GM12891 (cell line): Measurements from ENCODE around the gene LRRFIP2.
"Not testable (repeated sequence)": the region's sequence is repeated elsewhere in the genome, so short reads cannot be mapped to it uniquely, and the experiment has no call there.

Experiments used
- DNase-seq: peaks from one replicate; pipeline ENCODE4 v3.0.0; 2011; ENCODE audit warnings: low spot score; ENCODE audit not compliant: insufficient read length
- FAIRE-seq: peaks from 2 replicates; lab custom pipeline; 2011; peaks lifted over from hg19 to GRCh38; lab: Jason Lieb, UNC
- PAX5 ChIP-seq: IDR thresholded peaks from 2 replicates; pipeline ENCODE4 v1.6.1; 2011; ENCODE audit warnings: low read length, moderate library complexity, mild to moderate bottlenecking; ENCODE audit not compliant: insufficient read depth, severe bottlenecking
- POLR2A ChIP-seq: IDR thresholded peaks from 2 replicates; pipeline ENCODE4 v1.6.1; 2011; ENCODE audit warnings: low read depth, low read length, control low read depth
- POLR2AphosphoS5 ChIP-seq: IDR thresholded peaks from 2 replicates; pipeline ENCODE4 v1.6.1; 2011; ENCODE audit warnings: low read depth, low read length, control low read depth
- POU2F2 ChIP-seq: IDR thresholded peaks from 2 replicates; pipeline ENCODE4 v1.6.1; 2011; ENCODE audit warnings: low read depth, mild to moderate bottlenecking, control low read depth, low read length, moderate library complexity
- SPI1 ChIP-seq: IDR thresholded peaks from 2 replicates; pipeline ENCODE4 v1.6.1; 2011; ENCODE audit warnings: low read depth, low read length, control low read depth
- TAF1 ChIP-seq: IDR thresholded peaks from 2 replicates; pipeline ENCODE4 v1.6.1; 2011; ENCODE audit warnings: low read depth, low read length, control low read depth

LRRFIP2 gene

GRCh38 chr3:37162501-37163245 is 11.7 kb downstream of the LRRFIP2 start:
- no peak for TF ChIP-seq POLR2AphosphoS5
- no peak for TF ChIP-seq POU2F2
- TF ChIP-seq PAX5, result no peak
- no peak for TF ChIP-seq POLR2A
- TF ChIP-seq TAF1, result no peak
- no peak for TF ChIP-seq SPI1
- FAIRE-seq, result no peak
- no peak for DNase-seq

GRCh38 chr3:37161351-37161750 is 13.0 kb downstream of the LRRFIP2 start:
- FAIRE-seq, result no peak
- no peak for DNase-seq
- TF ChIP-seq POLR2AphosphoS5 (no peak), POLR2A (no peak), SPI1 (no peak), PAX5 (no peak), TAF1 (no peak), POU2F2 (no peak)

- DNase-seq, result no peak
- TF ChIP-seq SPI1 (no peak), TAF1 (no peak), POU2F2 (no peak), POLR2AphosphoS5 (no peak), PAX5 (no peak), POLR2A (no peak)
- no peak for FAIRE-seq
Observed at GRCh38 chr3:37155782-37156181, 18.6 kb downstream of the LRRFIP2 start.

GRCh38 chr3:37154668-37155314 is 19.6 kb downstream of the LRRFIP2 start:
- DNase-seq (no peak), FAIRE-seq (peak; percentile 66)
- TF ChIP-seq POLR2A (no peak), POLR2AphosphoS5 (no peak), PAX5 (no peak), TAF1 (no peak)

GRCh38 chr3:37150621-37151020 is 23.8 kb downstream of the LRRFIP2 start:
- TF ChIP-seq POLR2AphosphoS5 (no peak), SPI1 (no peak), PAX5 (no peak), POU2F2 (no peak), TAF1 (no peak), POLR2A (no peak)
- no peak for FAIRE-seq
- no peak for DNase-seq

GRCh38 chr3:37149257-37149656 is 25.1 kb downstream of the LRRFIP2 start:
- no peak for FAIRE-seq
- no peak for TF ChIP-seq POU2F2
- no peak for TF ChIP-seq POLR2AphosphoS5
- no peak for TF ChIP-seq SPI1
- TF ChIP-seq POLR2A, result no peak
- TF ChIP-seq PAX5, result no peak
- no peak for TF ChIP-seq TAF1
- no peak for DNase-seq

- TF ChIP-seq POLR2A (no peak), SPI1 (no peak), POU2F2 (no peak), TAF1 (no peak), PAX5 (no peak), POLR2AphosphoS5 (no peak)
- no peak for FAIRE-seq
- no peak for DNase-seq
Observed at GRCh38 chr3:37148208-37148607, 26.2 kb downstream of the LRRFIP2 start.

GRCh38 chr3:37147666-37148065 is 26.7 kb downstream of the LRRFIP2 start:
- no peak for TF ChIP-seq POU2F2
- no peak for TF ChIP-seq POLR2AphosphoS5
- no peak for TF ChIP-seq POLR2A
- no peak for TF ChIP-seq SPI1
- TF ChIP-seq TAF1, result no peak
- FAIRE-seq (no peak), DNase-seq (no peak)

- not testable (repeated sequence) for FAIRE-seq, DNase-seq
Observed at GRCh38 chr3:37146927-37147326, 27.5 kb downstream of the LRRFIP2 start.
